ENCODE results near the gene GSKIP.
A peak's percentile ranks its signal among the peaks of the same experiment; 100 is the strongest.

Gene GSKIP

GRCh38 chr14:96368534-96368933 lies 5.2 kb downstream of the GSKIP start:
- peaks cover 7% of the 10 kb centered on the region for H3K4me1 ChIP-seq (ENCODE audit: control insufficient read depth, insufficient read depth, low read length)
- ChIA-PET POLR2A (interaction anchor here (0.7 kb wide), 1 partner anchor 38 kb away, joined by 3 read pairs; no protein-coding TSS in a partner anchor), CTCF (no interaction called here)
- no peaks in the 10 kb centered on the region for H3K36me3 ChIP-seq (ENCODE audit: control insufficient read depth in 2 of 2, insufficient read depth in 1 of 2, low read length in 2 of 2)
- no peaks in the 10 kb centered on the region for H3K9me3 ChIP-seq (ENCODE audit: control insufficient read depth, insufficient read depth, low read depth, low read length)
- H3K27ac ChIP-seq (ENCODE audit: extremely low read depth, low read depth, low read length): no peak overlapping the region
- H3K4me3 ChIP-seq (ENCODE audit: low read depth, low read length): no peak overlapping the region
- TF ChIP-seq SP7 (tag by site-specific recombination; IDR thresholded peaks at IDR 0.05) (0 out of 2 replicates have a peak, but pooled peaks have one; percentile 12), ZNF132 (tag by site-specific recombination; IDR thresholded peaks at IDR 0.05; ENCODE audit: borderline replicate concordance) (no peak), GLIS1 (tag by site-specific recombination; IDR thresholded peaks at IDR 0.05) (peak; percentile 82), EGR2 (tag by site-specific recombination; IDR thresholded peaks at IDR 0.05; ENCODE audit: low read depth) (peak; percentile 59), SCRT1 (tag by site-specific recombination; IDR thresholded peaks at IDR 0.05; ENCODE audit: borderline replicate concordance) (no peak), ZFHX2 (tag by site-specific recombination; conservative IDR thresholded peaks at IDR 0.05) (peak; percentile 61), PRDM2 (tag by site-specific recombination; IDR thresholded peaks at IDR 0.05; ENCODE audit: borderline replicate concordance) (no peak), ZNF571 (tag by site-specific recombination; IDR thresholded peaks at IDR 0.05) (no peak), ZNF394 (tag by site-specific recombination; IDR thresholded peaks at IDR 0.05; ENCODE audit: borderline replicate concordance) (no peak), OVOL3 (tag by site-specific recombination; IDR thresholded peaks at IDR 0.05) (no peak), ZFP69B (tag by site-specific recombination; IDR thresholded peaks at IDR 0.05) (0 out of 2 replicates have a peak, but pooled peaks have one; percentile 33), GLIS2 (tag by site-specific recombination; IDR thresholded peaks at IDR 0.05) (no peak), AEBP2 (tag by site-specific recombination; IDR thresholded peaks at IDR 0.05; ENCODE audit: borderline replicate concordance) (no peak), KLF1 (tag by site-specific recombination; IDR thresholded peaks at IDR 0.05) (peak; percentile 28; the same call in 1 of the 2 replicates), ZBTB17 (tag by site-specific recombination; IDR thresholded peaks at IDR 0.05) (no peak), ZNF624 (tag by site-specific recombination; IDR thresholded peaks at IDR 0.05) (no peak), ZNF777 (tag by site-specific recombination; IDR thresholded peaks at IDR 0.05; ENCODE audit: borderline replicate concordance) (no peak), SALL2 (tag by site-specific recombination; IDR thresholded peaks at IDR 0.05; ENCODE audit: borderline replicate concordance) (no peak)
- TF ChIP-seq, protein P1, sequence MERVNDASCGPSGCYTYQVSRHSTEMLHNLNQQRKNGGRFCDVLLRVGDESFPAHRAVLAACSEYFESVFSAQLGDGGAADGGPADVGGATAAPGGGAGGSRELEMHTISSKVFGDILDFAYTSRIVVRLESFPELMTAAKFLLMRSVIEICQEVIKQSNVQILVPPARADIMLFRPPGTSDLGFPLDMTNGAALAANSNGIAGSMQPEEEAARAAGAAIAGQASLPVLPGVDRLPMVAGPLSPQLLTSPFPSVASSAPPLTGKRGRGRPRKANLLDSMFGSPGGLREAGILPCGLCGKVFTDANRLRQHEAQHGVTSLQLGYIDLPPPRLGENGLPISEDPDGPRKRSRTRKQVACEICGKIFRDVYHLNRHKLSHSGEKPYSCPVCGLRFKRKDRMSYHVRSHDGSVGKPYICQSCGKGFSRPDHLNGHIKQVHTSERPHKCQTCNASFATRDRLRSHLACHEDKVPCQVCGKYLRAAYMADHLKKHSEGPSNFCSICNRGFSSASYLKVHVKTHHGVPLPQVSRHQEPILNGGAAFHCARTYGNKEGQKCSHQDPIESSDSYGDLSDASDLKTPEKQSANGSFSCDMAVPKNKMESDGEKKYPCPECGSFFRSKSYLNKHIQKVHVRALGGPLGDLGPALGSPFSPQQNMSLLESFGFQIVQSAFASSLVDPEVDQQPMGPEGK (tag by site-specific recombination; IDR thresholded peaks at IDR 0.05): no peak
- TF ChIP-seq, protein P2, sequence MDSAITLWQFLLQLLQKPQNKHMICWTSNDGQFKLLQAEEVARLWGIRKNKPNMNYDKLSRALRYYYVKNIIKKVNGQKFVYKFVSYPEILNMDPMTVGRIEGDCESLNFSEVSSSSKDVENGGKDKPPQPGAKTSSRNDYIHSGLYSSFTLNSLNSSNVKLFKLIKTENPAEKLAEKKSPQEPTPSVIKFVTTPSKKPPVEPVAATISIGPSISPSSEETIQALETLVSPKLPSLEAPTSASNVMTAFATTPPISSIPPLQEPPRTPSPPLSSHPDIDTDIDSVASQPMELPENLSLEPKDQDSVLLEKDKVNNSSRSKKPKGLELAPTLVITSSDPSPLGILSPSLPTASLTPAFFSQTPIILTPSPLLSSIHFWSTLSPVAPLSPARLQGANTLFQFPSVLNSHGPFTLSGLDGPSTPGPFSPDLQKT (IDR thresholded peaks at IDR 0.05; ENCODE audit: borderline replicate concordance, low read depth, low read length): no peak
- TF ChIP-seq, protein P3, sequence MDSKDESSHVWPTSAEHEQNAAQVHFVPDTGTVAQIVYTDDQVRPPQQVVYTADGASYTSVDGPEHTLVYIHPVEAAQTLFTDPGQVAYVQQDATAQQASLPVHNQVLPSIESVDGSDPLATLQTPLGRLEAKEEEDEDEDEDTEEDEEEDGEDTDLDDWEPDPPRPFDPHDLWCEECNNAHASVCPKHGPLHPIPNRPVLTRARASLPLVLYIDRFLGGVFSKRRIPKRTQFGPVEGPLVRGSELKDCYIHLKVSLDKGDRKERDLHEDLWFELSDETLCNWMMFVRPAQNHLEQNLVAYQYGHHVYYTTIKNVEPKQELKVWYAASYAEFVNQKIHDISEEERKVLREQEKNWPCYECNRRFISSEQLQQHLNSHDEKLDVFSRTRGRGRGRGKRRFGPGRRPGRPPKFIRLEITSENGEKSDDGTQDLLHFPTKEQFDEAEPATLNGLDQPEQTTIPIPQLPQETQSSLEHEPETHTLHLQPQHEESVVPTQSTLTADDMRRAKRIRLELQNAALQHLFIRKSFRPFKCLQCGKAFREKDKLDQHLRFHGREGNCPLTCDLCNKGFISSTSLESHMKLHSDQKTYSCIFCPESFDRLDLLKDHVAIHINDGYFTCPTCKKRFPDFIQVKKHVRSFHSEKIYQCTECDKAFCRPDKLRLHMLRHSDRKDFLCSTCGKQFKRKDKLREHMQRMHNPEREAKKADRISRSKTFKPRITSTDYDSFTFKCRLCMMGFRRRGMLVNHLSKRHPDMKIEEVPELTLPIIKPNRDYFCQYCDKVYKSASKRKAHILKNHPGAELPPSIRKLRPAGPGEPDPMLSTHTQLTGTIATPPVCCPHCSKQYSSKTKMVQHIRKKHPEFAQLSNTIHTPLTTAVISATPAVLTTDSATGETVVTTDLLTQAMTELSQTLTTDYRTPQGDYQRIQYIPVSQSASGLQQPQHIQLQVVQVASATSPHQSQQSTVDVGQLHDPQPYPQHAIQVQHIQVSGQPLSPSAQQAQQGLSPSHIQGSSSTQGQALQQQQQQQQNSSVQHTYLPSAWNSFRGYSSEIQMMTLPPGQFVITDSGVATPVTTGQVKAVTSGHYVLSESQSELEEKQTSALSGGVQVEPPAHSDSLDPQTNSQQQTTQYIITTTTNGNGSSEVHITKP (tag by site-specific recombination; IDR thresholded peaks at IDR 0.05): peak; percentile 67
- TF ChIP-seq, protein P4, sequence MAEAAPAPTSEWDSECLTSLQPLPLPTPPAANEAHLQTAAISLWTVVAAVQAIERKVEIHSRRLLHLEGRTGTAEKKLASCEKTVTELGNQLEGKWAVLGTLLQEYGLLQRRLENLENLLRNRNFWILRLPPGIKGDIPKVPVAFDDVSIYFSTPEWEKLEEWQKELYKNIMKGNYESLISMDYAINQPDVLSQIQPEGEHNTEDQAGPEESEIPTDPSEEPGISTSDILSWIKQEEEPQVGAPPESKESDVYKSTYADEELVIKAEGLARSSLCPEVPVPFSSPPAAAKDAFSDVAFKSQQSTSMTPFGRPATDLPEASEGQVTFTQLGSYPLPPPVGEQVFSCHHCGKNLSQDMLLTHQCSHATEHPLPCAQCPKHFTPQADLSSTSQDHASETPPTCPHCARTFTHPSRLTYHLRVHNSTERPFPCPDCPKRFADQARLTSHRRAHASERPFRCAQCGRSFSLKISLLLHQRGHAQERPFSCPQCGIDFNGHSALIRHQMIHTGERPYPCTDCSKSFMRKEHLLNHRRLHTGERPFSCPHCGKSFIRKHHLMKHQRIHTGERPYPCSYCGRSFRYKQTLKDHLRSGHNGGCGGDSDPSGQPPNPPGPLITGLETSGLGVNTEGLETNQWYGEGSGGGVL (tag by site-specific recombination; IDR thresholded peaks at IDR 0.05): peak; percentile 73
